Activated T-helper 1 cell treated with anti-CD3 and anti-CD28 coated beads, Interleukin-2, amount 50 U/mL, for 16 hours (primary cell): Measurements from ENCODE around the gene KIF12.
"Not testable (repeated sequence)": the region's sequence is repeated elsewhere in the genome, so short reads cannot be mapped to it uniquely, and the experiment has no call there.

Experiments
- DNase-seq, 2 donors: peaks; one replicate each; pipeline ENCODE4 v3.0.0-alpha.2; 2020; ENCODE audit warnings: low read depth in 1 of 2, low spot score in 1 of 2

The KIF12 gene

DNA sequence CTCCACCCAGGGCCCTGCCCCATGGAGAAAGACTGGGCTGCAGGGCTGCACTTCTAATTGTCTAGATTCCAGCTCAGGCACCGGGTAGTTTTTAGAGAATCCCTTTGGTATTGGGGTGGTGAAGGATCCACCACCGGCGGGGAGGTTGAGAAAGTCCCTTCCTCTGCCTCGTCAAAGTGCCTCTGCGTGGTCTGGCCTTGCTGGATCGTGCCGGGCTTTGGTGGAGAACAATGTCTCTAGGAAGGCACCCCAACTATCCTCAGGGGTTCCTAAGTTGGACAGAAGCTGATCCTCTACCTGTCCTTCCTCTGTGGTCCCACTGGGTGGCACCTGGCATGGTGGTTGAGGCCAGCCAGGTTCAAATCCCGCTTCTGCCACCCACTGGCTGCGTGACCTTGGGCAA is 13.7 kb downstream of the KIF12 start:
- DNase-seq: no peak

DNA sequence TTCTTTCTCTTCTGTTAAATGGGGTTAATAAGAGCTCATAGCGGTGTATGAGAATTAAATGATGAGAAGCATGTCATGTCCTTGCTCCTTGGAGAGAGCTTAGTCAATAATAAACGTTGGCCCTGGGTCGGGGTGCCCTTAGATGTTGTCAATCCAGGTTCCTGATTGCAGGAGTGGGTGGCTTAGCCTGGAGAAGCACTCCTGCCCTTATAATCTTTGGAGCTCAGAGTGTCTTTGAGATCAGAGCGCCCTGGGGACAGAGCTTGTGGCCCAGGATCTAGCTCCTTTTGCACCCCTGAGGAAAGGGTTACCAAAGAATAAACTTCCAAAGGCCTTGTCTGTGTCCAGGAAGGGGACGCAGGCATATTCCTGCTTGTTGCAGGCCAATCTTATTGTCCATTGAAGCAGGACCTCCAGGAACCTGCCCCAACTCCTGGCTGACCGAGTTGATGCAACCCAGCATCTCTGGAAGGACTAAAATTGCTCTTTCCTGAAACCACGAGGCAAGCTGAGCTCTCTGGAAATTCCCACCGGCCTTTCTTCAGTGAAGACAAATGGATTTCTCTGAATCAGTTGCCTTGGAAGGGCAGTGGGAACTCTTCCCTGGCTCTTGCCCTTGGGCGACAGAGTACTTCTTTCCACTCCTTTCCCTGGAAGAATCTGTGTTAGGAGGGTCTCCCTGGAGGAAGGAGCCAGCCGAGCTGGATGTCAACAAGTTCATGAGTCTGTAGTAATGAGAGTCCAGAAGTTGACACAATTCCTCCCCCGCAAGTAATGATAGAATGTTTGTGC is 14.6 kb downstream of the KIF12 start:
- DNase-seq: no peak

DNA sequence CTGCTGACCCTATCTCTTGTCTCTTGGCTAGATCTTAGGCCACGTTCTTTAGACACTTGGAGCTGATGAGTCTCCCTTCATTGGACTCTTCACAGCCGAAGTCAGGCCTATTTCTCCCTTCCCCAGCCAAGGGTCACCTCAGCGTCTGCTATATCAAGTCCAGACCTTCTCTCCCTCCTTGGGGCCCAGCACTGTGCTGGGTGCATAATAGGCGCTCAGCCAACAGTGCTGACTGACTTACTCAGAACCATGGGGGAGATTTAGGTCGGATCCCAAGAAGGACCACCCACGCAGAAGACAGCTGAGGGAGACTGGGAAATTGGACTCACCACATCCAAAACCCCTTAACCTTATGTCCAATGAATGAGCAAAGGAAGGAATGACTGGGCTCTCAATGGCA is 15.4 kb downstream of the KIF12 start:
- no peak for DNase-seq

DNA sequence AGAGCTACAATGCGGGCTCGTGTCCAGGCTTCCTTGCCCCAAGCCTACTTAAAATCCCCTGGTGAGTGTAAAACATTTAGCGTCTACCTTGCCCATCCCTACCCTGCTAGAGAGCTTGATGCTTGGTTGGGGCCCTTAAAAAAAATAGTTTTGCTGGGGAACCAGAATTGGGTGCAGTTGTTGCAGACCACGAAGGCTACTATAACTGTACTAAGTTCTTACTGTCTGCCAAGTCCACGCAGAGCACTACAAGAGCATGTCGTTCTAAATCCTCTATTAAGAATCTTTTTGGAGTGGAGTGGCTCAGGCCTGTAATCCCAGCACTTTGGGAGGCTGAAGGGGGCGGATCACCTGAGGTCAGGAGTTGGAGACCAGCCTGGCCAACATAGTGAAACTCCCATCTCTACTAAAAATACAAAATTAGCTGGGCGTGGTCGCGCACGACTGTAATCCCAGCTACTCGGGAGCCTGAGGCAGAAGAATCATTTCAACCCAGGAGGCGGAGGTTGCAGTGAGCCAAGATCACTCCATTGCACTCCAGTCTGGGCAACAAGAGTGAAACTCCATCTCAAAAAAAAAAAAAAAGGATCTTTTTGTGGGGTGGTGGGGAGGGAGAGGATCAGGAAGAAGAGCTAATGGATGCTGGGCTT is 16.2 kb downstream of the KIF12 start:
- DNase-seq: not testable (repeated sequence)

DNA sequence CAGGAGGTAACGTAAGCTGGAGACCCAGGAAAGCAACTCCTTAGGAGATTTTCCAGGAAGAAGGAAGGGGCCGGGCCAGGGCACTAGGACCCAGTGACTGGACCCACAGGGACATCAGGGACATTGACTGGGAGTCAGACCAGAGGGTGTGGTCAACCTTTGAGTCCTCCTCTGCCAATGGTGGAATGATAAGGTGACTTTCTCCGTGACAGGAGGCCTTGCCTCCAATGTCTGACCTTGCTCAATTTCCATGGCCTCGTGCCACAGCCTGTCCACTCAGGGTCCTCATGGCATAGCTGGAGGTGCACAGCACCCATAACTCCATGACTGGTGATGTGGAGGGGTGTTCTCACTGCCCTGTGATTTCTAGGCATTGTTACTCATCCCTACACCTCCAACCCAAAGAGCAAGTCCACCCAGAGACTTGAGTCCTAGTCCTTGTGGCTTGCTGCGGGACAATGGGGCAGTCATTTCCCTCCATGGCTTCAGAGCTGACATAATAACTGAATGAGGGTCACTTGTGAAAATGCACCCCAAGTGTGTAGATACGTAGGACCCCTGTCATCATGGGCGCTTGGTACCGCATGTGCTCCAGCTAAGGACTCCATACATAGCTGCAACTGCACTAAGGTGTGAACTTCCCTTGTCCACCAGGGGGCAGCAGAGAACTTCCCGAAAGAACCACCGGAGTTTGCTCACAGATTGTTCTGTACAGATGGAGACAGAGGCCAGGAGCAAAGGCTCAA is 16.9 kb downstream of the KIF12 start:
- DNase-seq: peak; percentile 55 to 56

DNA sequence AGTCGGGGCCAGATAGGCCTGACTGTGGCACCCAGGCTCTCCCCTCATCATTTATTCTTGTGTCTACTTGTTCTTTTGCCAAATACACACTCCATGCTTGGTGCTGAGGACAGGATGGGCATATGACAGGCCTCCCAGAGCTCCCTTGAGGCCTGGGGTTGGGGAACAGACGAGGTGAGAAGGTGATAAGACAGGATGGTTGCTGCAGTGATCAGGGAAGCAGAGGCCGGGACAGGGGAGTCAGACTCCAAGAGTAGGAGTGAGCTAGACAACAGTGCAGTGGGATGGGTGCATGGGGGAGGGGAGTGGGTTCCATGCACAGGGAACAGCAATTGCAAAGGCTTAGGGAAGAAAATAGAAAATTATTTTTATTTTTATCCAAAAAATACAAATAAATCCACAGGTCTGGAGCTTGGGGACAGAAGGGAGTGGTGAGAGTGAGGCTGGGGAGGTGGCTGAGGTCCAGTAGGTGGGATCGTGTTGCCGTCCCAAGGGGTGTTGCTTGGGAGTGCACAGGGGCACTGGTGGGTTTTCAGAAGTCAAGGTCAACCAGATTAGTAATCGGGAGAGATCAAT is 17.6 kb downstream of the KIF12 start:
- DNase-seq: no peak

DNA sequence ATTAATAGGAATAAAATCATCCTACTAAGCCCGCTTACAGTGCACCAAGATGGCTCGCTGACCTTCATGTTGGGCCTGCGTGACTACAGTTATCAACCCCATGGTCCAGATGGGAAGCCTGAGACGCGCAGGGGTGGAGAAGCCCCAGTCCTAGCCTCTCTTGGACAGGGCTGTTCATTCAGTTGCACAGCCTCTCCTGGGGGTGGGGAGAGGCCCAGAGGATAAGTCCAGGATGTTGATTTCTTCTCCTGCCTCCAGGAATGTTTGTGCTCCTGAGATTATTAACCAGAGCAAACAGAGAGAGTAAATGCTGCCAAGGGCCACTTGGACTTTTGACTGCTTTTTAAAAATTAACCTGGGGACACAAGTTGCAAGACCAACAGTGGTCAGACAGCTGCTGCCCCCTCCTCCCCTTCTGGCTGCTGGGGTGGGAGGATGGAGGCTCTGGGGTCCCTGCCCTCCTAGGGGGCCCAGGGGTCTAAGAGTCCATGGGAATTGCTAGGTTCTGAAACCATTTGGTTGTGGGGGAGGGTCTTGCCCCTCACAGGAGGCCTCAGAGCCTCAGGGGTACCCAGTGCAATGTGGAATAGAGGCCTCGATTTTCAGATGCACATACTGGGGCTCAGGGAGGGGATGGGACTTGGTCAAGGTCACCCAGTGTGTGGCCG is 18.2 kb downstream of the KIF12 start:
- DNase-seq: no peak

DNA sequence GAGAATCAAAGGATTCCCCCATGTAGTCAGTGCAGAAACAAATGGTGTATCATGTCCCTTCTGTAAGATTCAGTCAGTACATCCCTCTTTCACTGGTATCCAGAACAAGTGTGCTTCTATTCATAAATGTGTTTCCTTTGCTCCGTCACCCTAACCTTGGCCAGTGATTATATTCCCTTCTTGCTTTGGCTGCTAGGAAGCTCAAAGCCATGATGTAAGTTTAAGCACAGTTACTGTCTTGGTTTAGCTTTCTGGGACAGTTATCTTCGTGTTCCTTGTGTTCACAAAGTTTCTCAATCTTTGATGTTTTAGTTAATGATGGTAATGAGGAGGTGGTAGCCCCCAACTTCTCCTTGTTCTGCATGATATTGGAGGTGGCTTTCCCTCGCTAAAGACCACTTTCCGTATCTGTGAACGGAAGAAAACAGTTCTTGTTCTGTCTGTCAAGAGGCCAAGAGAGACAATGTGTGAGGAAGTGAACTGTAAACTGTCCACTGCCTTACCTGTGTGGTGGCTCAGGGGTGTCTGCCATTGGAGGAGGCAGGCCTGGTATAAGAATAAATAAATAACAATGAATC is 18.8 kb downstream of the KIF12 start:
- no peak for DNase-seq

DNA sequence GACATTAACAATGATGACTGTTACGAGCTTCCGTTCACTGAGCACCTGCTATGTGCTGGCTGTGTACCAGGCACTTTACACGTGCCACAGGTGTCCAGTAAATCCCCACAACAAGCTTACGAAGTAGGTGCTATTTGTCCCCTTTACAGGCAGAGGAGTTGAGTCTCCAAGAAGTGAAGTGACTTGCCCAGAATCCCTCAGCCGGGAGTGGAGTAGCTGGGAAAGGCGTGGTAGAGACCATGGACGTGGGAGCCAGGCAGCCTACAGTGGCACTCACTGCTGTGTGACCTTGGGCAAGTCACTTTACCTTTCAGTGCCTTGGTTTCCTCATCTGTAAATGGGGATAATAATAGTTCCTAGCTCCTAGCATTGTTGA is 20.3 kb downstream of the KIF12 start:
- DNase-seq: no peak

DNA sequence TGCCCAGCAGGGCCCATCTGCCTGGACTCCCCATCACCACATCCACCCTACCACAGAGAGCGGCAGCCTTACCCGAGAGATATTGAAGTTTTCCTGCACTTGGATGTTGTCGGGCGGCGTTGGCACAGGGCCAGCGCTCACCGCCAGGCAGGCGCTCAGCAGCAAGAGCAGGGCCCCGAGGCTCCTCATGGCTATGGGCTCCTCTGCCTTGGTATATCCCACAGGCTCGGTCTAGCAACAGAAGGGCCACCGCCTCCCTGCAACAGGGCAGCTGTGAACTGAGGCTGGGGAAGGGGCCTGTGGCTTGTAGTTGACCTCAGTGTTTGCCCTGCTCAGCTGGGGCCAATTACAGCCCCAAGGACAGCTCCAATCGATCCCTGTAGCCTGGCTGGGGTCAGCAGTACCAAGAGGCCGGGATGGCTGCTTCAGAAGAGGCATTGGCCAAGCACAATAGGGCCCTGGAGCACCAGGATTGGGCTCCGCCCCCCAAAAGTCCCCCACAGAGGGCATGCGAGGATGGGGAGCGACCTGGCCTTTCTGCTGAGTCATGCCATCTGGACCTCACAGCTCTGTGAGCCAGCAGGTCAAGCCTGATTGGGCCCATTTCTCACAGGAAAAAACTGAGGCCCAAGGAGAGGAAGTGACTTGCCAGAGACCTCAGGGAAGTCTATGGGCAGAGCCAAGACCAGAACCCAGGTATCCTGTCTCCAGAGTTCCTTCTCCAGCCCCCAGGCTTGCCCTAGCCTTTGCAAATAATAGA is 20.9 kb downstream of the KIF12 start, which contains the start of gene AMBP:
AMBP (minus strand) TSS at position 280 of the 760 bp plus-strand sequence; CDS start at position 189, 91 bp downstream.
- DNase-seq: no peak

DNA sequence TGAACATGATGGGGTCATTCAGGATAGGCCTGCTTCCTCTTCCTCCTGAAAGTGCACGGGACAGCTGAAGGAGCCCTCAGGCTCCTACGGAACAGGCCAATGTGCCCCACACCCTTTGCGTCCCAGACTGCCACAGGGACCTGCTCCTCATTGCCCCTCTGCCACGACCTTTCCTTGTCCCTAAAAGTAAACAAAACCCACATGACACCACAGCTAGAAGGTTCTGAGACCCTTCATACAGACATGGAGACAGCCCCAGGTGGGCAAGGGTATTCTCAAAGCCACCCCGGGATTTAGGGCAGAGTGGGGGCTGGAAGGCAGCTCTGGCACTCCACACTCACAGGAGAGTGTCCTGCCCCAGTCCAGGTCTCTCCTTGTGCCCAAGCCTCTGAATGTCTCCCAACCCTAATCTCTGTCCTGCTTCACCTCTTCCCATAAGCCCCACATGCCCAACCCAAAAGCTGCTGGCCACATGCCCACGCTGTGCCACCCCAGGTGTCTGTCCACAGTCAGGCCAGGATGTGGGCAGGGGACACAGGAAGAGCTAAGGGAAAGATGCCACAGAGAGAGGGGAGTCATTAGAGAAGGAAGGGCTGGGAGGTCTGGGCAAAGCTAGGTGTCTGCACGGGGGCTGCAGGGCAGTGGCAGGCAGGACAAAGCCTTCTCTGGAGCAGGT is 21.8 kb downstream of the KIF12 start:
- no peak for DNase-seq

DNA sequence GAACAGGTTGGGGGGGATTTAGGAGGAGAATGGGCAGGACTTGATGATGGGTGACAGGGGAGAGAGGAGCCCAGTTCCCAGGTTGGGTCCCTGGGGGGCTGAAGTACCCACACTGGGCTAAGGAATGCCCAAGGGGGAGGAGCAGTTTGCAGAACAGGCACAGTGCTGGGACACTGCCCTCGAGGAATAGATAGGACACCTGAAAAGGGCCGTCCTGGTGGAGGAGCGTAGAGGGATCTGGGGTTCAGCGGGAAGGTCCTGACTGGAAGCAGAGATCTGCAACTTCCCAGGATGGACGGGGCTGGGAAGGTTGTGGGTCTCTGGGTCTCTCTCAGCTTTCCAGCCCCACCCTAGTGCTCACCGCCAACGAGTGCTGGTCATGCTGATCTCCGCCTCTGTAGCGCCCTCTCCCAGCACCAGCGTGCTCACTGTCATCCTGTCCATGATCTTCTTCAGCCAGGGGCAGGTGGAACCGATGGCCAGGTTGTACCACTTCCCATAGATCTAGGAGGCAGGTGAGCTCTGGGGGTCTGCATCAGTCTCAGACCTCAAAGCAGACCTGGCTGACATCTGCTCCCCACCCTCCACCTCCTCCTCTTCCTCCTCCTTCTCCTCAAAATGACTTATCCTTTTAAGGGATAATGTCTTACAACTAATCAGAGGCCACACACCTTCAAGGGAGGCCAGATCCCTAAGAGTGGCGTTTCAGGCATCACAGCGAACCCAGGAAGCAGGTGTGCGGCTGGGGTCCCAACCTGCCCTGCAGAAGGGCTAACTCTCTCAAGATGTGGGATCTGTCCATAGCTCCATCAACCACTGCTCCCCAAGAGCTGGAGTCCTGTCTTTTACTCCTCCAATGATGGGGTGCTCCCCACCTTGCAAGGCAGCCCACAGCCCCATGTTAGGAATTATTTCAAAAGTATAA is 22.6 kb downstream of the KIF12 start:
- DNase-seq: no peak

DNA sequence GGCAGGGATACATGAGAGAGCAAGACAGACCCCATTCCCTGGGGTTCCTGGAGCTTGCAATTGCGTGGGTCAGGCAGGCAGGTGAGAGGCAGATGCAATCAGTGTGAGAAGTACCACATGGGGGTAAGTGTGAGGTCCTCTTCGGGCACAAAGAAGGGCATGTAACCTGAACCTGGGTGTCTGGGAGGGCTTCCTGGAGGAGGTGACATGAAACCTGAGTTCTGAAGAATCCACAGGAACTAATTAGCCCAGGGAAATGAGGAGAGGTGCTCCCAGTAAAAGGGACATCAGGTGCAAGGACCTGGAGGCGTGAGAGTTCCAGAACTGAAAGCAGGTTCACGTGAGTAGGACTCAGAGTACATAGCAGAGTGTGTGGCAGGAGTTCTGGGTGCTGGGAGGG is 23.5 kb downstream of the KIF12 start:
- no peak for DNase-seq

DNA sequence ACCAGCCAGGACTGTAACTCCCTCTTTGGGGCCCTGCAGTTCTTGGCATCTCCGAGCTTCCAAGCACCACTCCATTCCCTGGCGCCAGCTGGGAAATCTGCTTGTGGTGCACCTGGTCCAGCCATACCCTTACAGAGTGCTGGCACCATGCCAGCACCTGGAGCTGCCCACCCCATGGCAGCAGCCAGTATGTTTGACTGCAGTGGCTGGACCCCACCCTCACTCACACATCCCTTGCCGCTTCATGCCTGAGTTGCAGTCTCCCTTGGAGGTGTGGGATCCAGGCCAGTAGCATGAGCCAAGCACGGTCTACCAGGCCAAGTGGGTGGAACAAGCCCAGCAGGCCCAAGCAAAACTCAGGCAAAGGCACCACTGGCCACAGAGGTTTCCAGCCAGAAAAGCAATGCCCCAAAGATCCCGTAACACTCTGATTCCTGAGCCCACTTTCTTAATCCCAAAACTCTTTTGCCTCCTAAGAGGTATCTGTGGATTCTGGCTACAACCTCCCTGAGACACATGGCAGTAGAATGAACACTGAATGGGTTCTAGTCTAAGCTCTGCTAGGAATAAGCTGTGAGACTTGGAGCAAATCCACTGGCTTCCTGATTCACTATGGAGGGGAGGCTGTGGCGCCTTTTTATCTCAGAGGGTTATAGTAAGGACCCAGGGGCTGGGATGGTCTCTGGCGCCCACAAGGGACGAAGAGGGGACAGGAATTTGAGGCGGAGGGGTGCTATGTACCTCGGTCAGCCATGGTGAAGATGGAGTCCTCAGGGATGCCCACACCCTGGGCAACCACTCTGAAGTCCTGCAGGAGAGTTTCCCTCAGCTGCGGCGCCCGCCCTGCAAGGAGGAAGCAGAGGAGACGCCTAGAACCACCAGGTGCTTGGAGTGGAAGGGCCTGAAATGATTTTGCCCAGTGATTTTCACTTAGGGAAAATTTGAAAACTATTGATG is 26.6 kb downstream of the KIF12 start:
- DNase-seq: no peak

DNA sequence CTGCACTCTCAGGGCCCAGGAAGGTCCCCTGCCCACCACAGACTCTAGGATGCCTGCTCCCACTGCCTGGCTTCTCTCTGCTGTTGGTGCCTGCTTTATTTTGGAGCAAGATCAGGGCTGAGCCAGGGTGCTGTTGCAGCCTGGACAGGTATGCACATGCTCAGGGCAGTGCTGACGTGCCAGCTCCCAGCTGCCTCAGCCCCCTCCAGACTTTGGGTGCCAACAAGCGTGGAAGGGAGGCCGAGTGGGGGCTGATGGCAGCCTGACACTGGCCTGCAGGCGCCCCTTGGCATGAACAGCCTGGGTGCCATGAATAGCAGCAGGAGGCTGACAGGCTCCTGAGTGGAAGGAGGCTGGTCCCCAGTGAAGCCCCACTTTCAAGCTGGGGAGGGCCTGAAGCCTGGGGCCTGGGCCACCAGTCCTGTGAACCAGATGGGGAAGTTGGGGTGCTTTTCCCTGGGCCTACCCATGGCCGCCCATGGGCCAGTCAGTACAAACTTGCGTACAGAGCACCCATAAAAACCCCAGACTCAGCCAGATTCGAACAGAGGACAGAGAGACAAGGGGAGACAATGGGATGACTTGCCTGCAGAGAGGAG is 27.8 kb downstream of the KIF12 start:
- DNase-seq: no peak

DNA sequence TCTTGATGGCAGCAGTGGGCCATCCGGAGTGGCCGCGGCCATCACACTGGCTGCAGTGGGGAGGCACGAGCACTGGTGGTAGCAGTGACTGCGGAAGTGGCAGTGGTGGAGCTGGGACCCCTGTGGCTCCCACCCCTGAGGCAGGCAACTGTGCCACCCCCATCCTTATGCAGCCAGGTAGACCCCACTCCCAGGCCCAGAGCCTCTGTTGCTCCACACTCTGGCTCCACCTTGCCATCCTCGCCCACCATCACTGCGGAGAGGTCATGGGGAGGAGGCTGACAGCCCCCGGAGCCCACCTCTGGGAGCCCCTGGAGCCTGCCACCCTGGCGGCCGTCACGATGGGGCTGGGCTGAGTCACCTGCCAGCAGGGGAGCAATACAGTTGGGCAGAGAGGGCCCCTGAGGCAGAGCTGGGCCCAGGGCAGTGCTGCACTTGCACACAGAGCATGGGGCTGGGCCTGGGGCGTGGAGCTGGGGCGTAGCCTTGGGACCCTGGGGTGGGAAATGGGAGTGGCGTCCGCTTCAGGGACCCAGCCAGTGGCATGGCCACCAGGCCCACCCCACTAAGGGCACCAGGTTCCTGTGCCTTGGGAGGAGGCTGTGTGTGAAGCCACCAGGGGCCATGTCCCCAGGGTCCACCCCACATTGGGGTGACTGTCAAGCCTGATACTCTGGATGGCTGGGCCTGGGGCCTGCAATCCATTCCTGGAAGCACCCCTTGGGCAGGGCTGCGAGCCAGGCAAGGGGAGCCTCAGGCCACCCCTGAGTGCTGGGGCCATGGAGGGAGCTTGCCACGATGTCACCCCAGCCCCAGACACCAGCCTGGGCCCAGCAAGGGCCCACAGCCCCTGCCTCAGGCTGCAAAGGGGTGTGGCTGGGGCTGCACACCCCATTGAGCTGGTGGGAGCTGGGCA is 28.6 kb downstream of the KIF12 start:
- no peak for DNase-seq
